SK-N-SH treated with all-trans-retinoic acid at 6 μM for 48 hours (cell line): ENCODE measurements around the gene MMP27.
A peak's percentile ranks its signal among the peaks of the same experiment; 100 is the strongest.
"Not testable (repeated sequence)": the region's sequence is repeated elsewhere in the genome, so short reads cannot be mapped to it uniquely, and the experiment has no call there.

Experiments
- ATAC-seq: fragments of 200-7000 bp; cut with Tn5 transposase; 3 replicates; pipeline ENCODE4 v1.9.1; 2020; ENCODE audit warnings: mild to moderate bottlenecking, moderate library complexity
- ARNTL ChIP-seq: fragments of 450-650 bp; formaldehyde crosslinking; IDR thresholded peaks from 2 replicates; pipeline ENCODE4 v1.5.0; 2020; ENCODE audit warnings: low read depth, mild to moderate bottlenecking, moderate library complexity, borderline replicate concordance
- BACH2 ChIP-seq: fragments of 250-450 bp; sonication (Bioruptor Pico); IDR thresholded peaks from 2 replicates; pipeline ENCODE4 v1.9.0; 2021; ENCODE audit warnings: mild to moderate bottlenecking, borderline replicate concordance
- CSDC2 ChIP-seq: fragments of 250-450 bp; sonication (Bioruptor Pico); IDR thresholded peaks from 2 replicates; pipeline ENCODE4 v1.5.0; 2020; ENCODE audit warnings: mild to moderate bottlenecking, moderate library complexity
- ESRRG ChIP-seq: fragments of 250-450 bp; sonication (Bioruptor Pico); IDR thresholded peaks from 2 replicates; pipeline ENCODE4 v1.6.1; 2021; ENCODE audit warnings: mild to moderate bottlenecking
- ISL1 ChIP-seq: fragments of 250-450 bp; sonication (Bioruptor Pico); IDR thresholded peaks from 2 replicates; pipeline ENCODE4 v2.1.2; 2022; ENCODE audit warnings: mild to moderate bottlenecking, moderate library complexity
- OSR1 ChIP-seq: fragments of 250-450 bp; sonication (Bioruptor Pico); IDR thresholded peaks from 2 replicates; pipeline ENCODE4 v1.8.0; 2022; ENCODE audit warnings: moderate library complexity, mild to moderate bottlenecking, inconsistent platforms
- PATZ1 ChIP-seq: fragments of 250-450 bp; sonication (Bioruptor Pico); IDR thresholded peaks from 2 replicates; pipeline ENCODE4 v1.8.0; 2020; ENCODE audit warnings: mild to moderate bottlenecking, moderate library complexity, borderline replicate concordance
- PPARA ChIP-seq: fragments of 250-450 bp; sonication (Bioruptor Pico); IDR thresholded peaks from 2 replicates; pipeline ENCODE4 v1.5.0; 2020; ENCODE audit warnings: mild to moderate bottlenecking, borderline replicate concordance
- RARB ChIP-seq: fragments of 250-450 bp; sonication (Bioruptor Pico); IDR thresholded peaks from 2 replicates; pipeline ENCODE4 v1.8.0; 2021; ENCODE audit warnings: mild to moderate bottlenecking, moderate library complexity
- SNAI2 ChIP-seq: fragments of 250-450 bp; sonication (Bioruptor Pico); IDR thresholded peaks from 2 replicates; pipeline ENCODE4 v1.5.0; 2020; ENCODE audit warnings: mild to moderate bottlenecking, moderate library complexity
- TCF4 ChIP-seq: fragments of 250-450 bp; sonication (Bioruptor Pico); IDR thresholded peaks from 2 replicates; pipeline ENCODE4 v1.8.0; 2021; ENCODE audit warnings: mild to moderate bottlenecking, moderate library complexity, borderline replicate concordance
- TSHZ2 ChIP-seq: fragments of 250-450 bp; sonication (Bioruptor Pico); IDR thresholded peaks from 2 replicates; pipeline ENCODE4 v1.5.0; 2020; ENCODE audit warnings: mild to moderate bottlenecking, moderate library complexity
- ZC3H10 ChIP-seq: fragments of 250-450 bp; sonication (Bioruptor Pico); IDR thresholded peaks from 2 replicates; pipeline ENCODE4 v1.5.1; 2021; ENCODE audit warnings: mild to moderate bottlenecking, moderate library complexity
- ZFP3 ChIP-seq: fragments of 250-450 bp; sonication (Bioruptor Pico); IDR thresholded peaks from 2 replicates; pipeline ENCODE4 v1.5.0; 2020; ENCODE audit warnings: mild to moderate bottlenecking, moderate library complexity
- ZFP30 ChIP-seq: fragments of 450-650 bp; formaldehyde crosslinking; IDR thresholded peaks from 2 replicates; pipeline ENCODE4 v1.5.0; 2022; ENCODE audit warnings: mild to moderate bottlenecking, moderate library complexity
- ZNF565 ChIP-seq: fragments of 450-650 bp; formaldehyde crosslinking; conservative IDR thresholded peaks from 2 replicates; pipeline ENCODE4 v1.5.0; 2020; ENCODE audit warnings: low read depth, mild to moderate bottlenecking, moderate library complexity
- ZNF70 ChIP-seq: fragments of 450-650 bp; formaldehyde crosslinking; IDR thresholded peaks from 2 replicates; pipeline ENCODE4 v1.5.0; 2020; ENCODE audit warnings: mild to moderate bottlenecking, moderate library complexity
- ZNF8 ChIP-seq: fragments of 450-650 bp; formaldehyde crosslinking; IDR thresholded peaks from 2 replicates; pipeline ENCODE4 v1.5.0; 2020; ENCODE audit warnings: mild to moderate bottlenecking, moderate library complexity
- TF ChIP-seq, protein P1 (sequence below): fragments of 250-450 bp; sonication (Bioruptor Pico); IDR thresholded peaks from 2 replicates; pipeline ENCODE4 v1.8.0; 2021; ENCODE audit warnings: low read depth, mild to moderate bottlenecking, moderate library complexity, borderline replicate concordance
- TF ChIP-seq, protein P2 (sequence below): fragments of 250-450 bp; sonication (Bioruptor Pico); IDR thresholded peaks from 2 replicates; pipeline ENCODE4 v1.5.1; 2021; ENCODE audit warnings: mild to moderate bottlenecking, moderate library complexity

Gene MMP27

GRCh38 chr11:102733232-102733875 is 27.8 kb upstream of the MMP27 start:
- TF ChIP-seq RARB (CRISPR knock-in tag) (no peak), CSDC2 (CRISPR knock-in tag) (no peak), ZNF70 (CRISPR knock-in tag) (no peak), TSHZ2 (no peak), ZC3H10 (CRISPR knock-in tag) (no peak), ZFP3 (CRISPR knock-in tag) (no peak), BACH2 (CRISPR knock-in tag) (no peak), ISL1 (CRISPR knock-in tag) (no peak), OSR1 (CRISPR knock-in tag) (no peak), SNAI2 (CRISPR knock-in tag) (no peak), ZFP30 (no peak), ESRRG (CRISPR knock-in tag) (no peak)
- ATAC-seq, result peak; percentile 89

- ATAC-seq, result not testable (repeated sequence)
Measured at GRCh38 chr11:102730944-102731343, 25.4 kb upstream of the MMP27 start.

- TF ChIP-seq ZFP3 (CRISPR knock-in tag) (no peak), ZNF565 (CRISPR knock-in tag) (no peak), OSR1 (CRISPR knock-in tag) (no peak), ARNTL (no peak)
- TF ChIP-seq, all 23 proteins: peak for 0
- ATAC-seq, result peak; percentile 68
Measured at GRCh38 chr11:102729849-102730815, 24.6 kb upstream of the MMP27 start.

DNA sequence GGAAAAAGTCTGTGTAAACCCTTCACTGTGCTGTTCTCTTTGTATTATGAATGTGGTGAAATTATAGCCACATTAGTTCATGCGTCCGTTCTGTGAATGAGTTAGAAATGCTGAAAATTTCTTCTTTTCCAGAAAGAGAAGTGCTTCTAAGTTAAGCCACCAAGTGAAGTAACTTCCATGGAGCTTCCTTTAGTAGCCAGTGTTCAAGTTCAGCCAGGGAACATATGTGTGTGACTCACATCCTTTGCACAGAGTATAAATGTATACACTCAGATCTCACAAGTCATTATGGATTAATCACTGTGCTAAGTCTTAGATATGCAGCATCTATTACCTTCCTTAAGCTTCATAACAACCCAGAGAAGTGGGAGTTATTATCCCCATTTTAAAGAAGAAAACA is 22.3 kb upstream of the MMP27 start:
- TF ChIP-seq ZNF8 (CRISPR knock-in tag), result no peak
- no peak for TF ChIP-seq PPARA (CRISPR knock-in tag)
- TF ChIP-seq OSR1 (CRISPR knock-in tag), result no peak
- peak; percentile 74 for ATAC-seq

DNA sequence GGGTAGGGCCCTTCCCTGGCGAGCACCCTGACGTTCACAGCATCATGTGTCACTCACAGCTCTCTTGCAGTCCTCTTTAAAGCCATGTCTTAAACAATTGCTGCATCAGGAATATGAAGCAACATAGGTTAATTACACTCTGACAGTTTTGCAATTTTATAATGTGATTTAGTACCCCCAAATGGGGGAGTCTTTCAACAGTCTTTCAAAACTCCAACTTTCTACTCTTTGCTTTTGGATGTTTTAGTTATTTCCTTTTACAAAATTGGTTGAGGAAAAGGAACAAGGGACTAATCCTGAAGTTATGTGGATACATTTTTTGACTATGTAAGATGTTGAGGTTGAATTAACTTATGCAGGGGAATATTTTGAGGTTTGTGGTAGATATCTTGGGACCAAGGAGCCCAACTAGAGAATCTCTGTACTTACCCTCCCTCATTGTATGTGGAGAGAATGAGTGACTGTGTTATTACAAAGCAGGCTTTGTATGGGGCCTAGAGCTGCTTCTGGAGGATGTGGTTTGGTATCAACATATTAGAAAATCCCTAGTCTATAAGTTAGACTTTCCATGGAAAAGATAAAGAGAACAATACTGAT is 19.4 kb upstream of the MMP27 start, which contains the start of gene MMP8:
Gene MMP8 (minus strand): TSS at position 51 of the 597 bp plus-strand sequence. CDS start 99 bp downstream, outside the sequence.
- no peak for ATAC-seq
- TF ChIP-seq, protein P1, sequence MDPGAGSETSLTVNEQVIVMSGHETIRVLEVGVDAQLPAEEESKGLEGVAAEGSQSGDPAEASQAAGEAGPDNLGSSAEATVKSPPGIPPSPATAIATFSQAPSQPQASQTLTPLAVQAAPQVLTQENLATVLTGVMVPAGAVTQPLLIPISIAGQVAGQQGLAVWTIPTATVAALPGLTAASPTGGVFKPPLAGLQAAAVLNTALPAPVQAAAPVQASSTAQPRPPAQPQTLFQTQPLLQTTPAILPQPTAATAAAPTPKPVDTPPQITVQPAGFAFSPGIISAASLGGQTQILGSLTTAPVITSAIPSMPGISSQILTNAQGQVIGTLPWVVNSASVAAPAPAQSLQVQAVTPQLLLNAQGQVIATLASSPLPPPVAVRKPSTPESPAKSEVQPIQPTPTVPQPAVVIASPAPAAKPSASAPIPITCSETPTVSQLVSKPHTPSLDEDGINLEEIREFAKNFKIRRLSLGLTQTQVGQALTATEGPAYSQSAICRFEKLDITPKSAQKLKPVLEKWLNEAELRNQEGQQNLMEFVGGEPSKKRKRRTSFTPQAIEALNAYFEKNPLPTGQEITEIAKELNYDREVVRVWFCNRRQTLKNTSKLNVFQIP, result no peak
- no peak for TF ChIP-seq TCF4 (CRISPR knock-in tag)
- no peak for TF ChIP-seq PPARA (CRISPR knock-in tag)
- TF ChIP-seq, protein P2, sequence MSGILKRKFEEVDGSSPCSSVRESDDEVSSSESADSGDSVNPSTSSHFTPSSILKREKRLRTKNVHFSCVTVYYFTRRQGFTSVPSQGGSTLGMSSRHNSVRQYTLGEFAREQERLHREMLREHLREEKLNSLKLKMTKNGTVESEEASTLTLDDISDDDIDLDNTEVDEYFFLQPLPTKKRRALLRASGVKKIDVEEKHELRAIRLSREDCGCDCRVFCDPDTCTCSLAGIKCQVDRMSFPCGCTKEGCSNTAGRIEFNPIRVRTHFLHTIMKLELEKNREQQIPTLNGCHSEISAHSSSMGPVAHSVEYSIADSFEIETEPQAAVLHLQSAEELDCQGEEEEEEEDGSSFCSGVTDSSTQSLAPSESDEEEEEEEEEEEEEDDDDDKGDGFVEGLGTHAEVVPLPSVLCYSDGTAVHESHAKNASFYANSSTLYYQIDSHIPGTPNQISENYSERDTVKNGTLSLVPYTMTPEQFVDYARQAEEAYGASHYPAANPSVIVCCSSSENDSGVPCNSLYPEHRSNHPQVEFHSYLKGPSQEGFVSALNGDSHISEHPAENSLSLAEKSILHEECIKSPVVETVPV (CRISPR knock-in tag), result no peak
- no peak for TF ChIP-seq PATZ1 (CRISPR knock-in tag)
- no peak for TF ChIP-seq ARNTL
- no peak for TF ChIP-seq ZC3H10 (CRISPR knock-in tag)
- no peak for TF ChIP-seq OSR1 (CRISPR knock-in tag)
- TF ChIP-seq TSHZ2, result no peak
- TF ChIP-seq BACH2 (CRISPR knock-in tag), result no peak
- no peak for TF ChIP-seq ESRRG (CRISPR knock-in tag)
- no peak for TF ChIP-seq ZNF565 (CRISPR knock-in tag)
